OCI-M1 (cell line): ENCODE results near the gene RHOBTB1.
"Not testable (repeated sequence)": the region's sequence is repeated elsewhere in the genome, so short reads cannot be mapped to it uniquely, and the experiment has no call there.

ENCODE experiments used
- DNase-seq: peaks from one replicate; lab custom pipeline; 2025; lab: John Stamatoyannopoulos, UW

Gene RHOBTB1, protein sequence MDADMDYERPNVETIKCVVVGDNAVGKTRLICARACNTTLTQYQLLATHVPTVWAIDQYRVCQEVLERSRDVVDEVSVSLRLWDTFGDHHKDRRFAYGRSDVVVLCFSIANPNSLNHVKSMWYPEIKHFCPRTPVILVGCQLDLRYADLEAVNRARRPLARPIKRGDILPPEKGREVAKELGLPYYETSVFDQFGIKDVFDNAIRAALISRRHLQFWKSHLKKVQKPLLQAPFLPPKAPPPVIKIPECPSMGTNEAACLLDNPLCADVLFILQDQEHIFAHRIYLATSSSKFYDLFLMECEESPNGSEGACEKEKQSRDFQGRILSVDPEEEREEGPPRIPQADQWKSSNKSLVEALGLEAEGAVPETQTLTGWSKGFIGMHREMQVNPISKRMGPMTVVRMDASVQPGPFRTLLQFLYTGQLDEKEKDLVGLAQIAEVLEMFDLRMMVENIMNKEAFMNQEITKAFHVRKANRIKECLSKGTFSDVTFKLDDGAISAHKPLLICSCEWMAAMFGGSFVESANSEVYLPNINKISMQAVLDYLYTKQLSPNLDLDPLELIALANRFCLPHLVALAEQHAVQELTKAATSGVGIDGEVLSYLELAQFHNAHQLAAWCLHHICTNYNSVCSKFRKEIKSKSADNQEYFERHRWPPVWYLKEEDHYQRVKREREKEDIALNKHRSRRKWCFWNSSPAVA

DNA sequence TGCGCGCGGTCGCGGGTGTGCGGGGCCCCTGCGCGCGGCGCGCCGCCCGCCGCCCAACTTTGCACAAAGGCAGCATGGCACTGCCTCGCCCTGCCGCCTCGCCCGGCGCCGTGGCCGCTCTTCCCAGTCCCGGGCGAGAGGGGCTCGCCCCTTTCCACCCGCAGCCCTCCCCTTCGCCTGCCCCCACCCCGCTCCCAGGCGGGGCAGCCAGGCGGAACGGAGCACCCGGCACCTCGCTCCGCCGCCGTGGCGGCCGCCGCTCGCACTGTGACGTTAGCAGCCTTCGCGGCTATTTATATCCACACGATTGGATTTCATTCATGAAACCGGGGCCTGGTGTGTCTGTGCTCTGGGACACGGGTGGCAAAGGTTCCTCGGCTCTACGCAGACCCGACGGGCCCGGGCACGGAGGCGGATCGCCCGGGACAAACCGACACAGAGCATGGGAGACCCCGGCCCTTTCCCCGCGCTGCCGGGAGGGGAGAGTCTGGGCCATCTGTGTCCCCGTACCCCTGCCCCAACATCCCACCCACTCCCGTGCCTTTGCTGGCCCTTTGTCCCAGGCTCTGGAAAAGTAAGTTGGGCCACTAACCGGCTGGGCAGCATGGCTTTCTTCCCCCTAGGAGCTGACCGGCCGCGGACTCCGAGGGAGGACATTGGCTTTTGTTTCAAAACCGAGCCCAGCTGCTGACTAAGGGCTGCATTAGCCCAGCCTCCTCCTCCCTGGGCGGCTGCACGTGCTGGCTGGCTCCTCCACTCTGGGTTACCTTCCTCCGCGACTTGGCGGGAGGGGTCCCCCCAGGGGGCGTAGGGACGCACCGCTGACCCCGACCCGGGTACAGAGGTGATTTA lies at the start of gene RHOBTB1:
Gene RHOBTB1, minus strand, starts transcription at position 128 of the 852 bp plus-strand sequence. CDS start 32,643 bp downstream, outside the sequence.
- peak; percentile 66 for DNase-seq

DNA sequence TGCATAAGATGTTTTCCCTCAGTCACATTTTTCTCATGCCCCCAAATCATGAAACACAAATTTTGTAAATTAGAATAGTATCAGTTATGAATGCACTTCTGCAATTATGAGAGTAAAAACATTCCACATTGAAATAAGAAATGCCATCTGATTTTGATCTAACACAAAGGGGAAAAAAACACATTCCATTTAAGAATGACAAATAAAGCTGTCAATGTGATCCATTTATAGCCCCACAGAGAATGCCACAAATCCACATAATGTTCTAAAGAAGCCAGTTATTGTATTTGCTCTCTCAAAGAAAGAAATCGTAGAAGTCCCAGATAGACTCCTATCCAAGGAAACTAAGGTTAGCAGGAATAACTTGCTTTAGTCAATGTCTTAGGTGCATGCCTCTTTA lies 48.7 kb upstream of the RHOBTB1 start:
- DNase-seq, result no peak

DNA sequence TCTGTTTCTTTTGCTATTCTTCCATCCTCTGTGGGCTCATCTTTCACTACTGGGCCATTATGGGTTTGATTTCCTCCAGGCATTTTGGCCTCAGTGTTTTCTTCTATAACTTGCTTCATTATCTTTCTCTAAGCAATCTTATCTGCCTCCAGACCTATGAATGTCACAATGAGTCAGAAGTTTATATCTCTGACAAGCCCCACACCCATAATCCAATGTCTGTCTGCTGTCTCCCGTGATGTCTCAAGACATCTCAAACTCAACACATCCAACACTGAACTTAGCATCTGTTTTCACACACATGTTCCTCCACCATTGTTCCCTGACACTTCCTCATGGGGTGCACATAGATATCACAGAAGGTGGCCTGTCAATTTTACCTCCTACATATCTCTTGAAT lies 46.7 kb upstream of the RHOBTB1 start:
- DNase-seq, result no peak

DNA sequence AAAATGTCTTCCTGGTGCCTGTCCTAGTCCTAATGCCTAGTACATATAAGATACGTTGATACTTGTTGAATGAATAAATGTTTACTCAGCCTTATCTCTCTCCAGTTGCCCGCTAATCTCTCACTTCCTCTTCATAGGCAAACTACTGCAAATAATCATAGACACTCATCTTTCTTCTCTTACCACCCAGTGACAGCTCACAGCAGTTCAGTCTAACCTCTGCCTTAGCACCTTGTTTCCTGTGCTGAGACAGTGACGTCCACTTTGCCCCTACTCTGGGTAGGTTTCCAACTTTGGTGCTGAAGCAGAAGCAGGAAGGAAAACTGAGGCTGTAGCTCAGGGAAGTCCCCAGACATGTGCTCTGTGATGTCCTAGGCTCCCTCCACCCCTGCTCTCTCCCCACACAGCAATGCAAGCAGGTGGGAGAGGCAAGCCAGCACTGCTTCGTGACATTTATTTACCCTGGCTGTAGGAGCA lies 45.5 kb upstream of the RHOBTB1 start:
- peak; percentile 79 for DNase-seq

DNA sequence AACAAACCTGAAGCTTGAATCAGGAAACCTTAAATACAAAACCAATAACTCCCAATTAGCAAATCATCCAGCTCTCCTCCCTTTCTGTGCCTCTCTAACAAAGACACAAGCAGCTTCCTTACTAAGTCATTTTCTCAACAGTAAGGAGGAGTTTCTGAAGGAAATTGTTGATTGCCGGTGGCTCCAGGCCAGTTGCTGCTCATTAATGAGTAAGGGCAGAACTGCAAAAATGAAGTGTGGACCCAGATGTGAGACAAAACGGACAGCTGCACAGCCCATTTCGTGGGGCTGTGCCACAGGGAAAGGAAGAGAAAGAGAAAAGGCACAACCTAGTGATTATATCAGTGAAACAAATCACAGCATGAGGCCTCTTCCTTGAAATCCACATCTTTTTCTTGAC lies 42.8 kb upstream of the RHOBTB1 start:
- no peak for DNase-seq

DNA sequence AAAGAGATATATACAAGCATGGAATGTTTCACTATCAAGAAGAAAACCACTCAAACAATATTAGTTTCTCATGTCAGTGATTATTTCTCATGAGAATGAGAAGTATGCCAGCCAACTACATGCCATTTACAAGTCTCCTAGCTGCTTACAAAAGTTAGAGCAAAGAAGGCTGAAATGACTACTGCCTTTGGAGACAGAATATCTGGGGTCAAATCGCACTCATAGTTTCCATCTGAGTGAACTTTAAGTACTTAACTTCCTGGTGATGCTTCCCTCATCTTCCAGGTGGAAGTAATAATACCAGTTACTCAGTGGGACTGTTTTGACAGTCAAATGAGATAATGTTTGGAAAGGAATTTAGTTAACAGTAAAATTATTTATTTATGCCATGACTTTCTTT lies 42.0 kb upstream of the RHOBTB1 start:
- DNase-seq, result no peak

DNA sequence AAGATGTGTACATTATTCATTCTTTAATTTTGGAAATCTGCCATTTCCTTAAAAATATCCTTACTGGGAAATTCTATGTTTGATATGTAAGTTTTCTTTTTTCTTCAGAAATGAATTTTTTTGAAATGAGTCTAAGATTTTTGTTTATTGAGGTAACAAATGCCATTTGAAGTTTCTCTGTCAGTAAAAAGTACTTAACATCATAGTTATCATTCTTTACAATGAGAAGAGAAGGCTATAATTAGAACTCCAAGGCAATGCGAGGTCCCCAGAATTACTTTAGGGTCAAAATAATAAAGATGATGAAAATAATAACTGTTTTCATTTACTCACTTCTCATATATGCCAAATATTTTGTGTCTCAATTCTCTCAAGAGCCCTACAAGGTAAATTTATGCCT lies 37.0 kb upstream of the RHOBTB1 start:
- DNase-seq, result no peak

DNA sequence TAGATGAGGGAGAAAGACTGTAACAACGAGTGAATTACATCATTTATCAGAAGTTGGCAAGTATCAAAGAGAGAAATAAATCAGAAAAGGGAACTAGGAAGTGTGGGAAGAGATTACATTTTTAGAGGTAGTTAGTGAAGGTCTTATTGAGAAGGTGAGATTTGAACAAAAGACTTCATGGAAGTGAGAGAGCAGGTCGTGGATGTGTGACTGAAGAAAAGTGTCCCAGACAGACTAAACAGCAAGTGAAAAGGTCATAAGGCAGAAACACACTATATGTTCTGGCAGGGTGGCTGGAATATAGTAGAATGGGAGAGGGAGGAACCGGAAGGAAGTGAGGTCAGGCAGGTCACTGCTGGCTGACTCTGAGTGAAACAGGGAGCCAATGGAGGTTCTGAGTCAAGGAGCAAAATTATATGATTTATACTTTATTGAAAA lies 35.7 kb upstream of the RHOBTB1 start:
- peak; percentile 67 for DNase-seq

DNA sequence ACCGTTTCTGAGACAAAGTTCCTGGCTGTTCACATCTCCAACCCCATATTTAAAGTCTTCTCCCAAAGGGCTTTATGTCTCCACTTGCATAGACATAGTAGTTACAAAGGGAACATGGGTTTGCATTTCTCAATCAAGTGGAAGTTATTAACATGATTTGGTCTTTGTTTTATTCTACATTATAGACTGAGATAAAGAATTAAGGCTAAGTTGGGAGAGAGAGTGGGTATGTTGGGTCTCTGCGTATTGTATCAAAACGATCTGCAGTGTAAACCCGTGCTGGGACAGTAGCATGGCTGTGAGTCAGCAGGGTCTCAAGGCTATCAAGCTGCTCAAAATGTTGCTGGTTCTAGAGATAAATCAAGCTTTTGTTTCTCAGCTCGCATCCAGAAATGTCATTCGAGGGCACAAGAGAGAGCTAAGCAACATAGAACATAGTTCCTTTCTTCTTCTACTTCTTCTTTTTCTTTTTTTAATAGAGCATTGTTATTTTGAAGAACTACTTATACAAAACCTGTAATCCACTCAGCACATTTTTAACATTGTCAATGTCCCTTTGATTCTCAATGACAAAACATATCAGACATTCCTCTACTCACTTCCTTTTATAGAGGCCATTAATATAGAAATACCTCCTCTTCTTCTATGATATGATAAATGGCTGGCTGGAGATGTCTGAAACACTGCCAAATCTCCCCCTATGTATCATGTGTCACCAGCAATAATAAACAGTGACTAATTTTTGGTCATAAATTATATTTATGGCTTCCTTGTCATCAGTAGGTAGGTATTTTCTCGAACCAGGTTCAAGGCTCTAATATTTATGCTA lies 34.5 kb upstream of the RHOBTB1 start:
- DNase-seq, result peak; percentile 97

DNA sequence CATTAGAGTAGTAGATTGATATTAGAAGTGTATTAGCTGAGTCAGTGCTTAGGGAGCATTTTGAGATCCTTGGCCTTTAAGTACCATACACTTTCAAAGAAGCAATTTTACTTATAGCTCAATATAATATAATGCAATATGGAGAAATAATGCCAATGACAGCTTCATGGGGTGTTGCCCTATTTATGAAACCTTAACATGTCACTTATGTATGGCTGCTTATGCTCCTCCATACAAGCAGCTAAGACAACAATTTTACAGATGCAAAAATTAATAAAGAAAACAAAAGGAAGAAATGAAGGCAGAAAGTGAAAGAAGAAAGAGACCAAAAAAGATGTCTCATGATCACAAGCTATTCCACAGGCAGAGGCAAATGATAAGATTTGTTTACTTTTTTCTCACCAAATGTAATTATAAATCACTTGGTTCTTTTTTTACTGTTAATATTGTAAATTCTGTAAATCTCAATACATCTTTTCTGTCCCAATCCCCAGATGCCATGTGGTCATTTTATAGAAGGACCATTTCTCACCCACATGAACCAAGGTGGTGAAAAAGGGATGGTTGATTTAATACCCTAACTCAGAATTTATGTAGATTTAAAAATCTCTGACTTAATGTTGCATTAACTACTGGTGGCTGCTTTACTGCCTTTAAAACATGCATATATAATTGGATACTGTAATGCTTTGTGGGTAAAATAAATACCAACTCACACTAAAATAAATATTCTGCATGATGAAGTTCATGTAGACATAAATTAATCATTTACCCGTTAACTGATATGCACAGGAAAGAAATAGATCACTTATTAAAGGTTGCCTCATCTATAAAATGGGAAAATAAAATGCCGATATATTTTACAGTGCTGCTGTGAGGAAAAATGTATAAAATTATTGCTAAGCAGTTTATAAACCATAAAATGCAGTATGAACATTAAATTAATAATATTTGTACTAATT lies 33.5 kb upstream of the RHOBTB1 start:
- peak; percentile 72 for DNase-seq

DNA sequence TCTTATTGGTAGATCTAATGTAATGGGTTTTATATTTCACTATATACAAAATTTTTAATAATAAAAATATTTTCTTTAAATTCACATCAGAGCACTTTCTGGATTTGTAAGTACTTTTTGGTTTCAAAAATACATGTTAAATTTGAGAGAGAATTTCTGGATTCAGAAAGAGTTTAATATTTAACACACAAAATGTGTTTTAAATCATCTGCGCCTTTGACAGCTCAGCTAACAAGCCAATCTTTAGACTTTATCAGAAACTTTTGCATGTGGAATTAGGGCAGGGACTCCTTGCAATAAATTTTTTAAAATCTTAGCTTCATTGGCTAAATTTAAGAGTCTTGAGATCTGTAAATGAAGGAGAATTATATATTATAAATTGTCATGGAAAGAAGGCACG lies 32.7 kb upstream of the RHOBTB1 start:
- peak; percentile 54 for DNase-seq

DNA sequence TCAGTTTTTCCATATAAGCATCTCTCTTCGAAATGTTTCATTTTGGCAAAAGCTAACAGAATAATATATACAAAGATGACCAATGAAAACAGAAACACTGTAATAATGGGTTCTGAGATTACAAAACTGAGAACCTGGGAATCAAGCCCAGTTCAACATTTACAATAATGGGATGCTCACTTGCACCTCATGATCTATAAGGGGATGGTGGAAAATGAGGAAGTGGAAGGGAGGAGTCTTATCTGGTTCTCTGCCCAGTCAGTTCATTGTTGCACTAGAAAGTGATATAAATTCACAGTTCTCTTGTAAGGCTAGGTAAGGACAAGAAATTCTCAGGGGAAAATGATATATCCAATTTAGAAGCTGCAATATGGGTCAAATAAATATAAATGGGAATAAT lies 31.7 kb upstream of the RHOBTB1 start:
- peak; percentile 86 for DNase-seq

DNA sequence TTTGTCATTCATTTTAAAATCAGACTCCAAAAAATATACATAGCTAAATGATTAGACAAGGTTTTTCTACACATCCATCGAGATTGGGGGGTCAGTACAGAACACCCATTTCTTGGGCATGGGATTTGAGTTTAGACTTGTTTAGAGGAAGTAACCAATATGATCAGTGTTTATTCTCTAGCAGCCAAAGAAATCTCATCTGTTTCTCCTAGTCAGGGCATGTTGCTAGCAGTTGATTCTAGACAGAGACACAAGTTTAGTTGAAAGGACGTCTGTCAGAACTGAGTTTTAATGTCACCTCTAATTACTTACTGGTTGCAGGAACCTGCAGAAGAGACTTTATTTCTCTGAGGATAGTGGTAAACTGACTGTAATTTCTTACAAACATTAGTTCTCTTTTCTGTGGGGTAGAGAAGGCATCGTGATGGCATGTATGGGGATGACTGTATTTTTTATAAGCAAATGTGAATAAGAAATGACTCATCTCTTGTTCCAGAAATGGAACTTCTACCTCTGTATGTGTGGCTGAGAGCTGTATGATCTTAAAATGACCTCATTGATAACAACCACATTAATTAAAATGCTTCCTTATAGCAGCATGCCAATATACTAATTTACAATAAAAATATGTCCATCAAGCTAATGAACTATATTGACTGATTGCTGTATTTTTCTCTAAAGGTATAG lies 30.6 kb upstream of the RHOBTB1 start:
- peak; percentile 67 for DNase-seq

DNA sequence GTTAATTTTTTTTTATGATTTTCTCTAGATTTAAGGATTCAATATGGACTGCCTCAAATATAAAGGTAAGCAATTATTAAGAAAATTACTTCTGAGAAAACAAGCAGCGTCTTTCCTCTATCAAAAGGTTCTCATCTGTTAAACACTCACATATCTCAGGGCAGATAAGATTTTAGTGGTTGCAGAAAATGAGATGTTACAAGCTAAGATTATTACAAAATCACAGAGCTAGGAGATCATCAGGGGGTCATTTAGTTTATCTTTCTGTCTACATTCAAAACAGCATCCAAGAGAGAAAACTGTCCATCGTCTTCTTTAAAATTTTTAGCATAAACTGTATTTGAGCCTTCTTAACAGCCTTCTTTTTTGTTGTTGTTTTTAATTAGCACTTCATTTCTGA lies 29.1 kb upstream of the RHOBTB1 start:
- DNase-seq, result no peak

DNA sequence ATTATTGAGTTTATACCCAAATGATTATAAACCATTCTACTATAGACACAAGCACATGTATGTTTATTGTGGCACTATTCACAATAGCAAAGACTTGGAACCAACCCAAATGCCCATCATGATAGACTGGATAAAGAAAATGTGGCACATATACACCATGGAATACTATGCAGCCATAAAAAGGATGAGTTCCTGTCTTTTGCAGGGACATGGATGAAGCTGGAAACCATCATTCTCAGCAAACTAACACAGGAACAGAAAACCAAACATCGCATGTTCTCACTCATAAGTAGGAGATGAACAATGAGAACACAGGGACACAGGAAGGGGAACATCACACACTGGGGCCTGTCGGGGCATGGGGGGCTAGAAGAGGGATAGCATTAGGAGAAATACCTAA lies 28.2 kb upstream of the RHOBTB1 start:
- DNase-seq, result not testable (repeated sequence)

DNA sequence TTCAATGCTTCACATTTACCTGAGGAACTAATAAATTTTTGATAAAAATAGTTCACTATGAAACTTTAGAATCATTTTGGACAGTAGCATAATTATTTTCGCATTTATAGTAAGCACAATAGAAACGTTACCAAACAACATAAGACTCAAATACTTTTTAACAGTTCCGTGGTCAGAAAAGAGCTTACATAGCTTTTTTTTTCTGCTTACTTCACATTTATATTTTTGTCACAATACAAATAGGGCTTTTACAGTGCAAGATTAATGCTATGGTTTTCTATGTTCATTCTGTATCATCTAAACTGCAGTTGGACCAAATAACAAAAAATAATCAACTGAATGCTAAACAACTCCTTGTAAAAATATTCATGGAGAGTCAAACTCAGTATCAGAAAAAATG lies 26.5 kb upstream of the RHOBTB1 start:
- DNase-seq, result no peak

DNA sequence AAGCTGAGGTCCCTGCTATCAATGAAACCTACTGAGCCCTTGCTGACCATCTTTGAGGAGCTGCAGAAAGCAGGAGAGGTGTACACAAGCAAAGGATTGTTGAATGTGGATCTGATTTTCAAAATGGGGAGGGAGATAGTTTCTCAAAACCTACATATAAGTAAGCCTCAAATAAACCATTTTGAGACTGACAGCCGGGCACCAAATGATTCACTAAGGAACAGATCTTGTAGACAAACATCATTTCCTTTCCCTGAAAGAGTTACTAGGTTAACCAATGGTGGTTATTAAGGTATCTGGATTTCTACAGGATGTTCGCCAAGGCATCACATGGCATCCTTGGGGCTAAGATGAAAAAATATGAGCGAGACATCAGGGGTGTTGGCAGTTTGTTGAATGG lies 24.5 kb upstream of the RHOBTB1 start:
- no peak for DNase-seq

DNA sequence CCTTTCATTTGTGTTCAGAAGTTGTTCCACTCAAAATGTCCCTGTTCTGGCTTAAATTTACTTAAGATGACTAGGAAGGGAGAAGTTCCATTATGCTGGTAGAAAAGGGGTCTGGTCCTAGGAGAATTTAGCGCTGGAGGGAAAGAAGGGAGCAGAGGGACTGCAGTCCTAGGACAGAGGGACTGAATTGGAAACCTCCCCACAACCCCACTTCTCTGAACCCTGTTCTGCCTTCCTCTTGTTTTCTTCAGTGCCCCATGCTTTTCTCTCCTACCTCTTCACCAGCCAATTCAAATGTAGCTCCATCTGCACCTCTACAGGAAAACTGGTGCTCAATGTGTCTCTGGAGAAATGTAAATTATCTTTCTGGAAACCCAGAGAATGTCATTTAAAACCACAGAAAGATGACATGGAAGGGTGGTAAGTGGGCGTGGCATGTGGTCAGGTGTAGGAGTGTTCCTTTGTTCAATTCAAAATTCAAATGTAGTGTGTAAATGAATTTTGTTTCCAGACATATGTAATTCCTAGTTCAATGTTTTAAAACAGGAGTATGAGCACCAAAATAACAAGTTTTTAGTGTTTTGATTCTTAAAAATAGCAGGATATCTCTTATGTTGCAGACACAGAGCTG lies 24.0 kb upstream of the RHOBTB1 start:
- peak; percentile 81 for DNase-seq

DNA sequence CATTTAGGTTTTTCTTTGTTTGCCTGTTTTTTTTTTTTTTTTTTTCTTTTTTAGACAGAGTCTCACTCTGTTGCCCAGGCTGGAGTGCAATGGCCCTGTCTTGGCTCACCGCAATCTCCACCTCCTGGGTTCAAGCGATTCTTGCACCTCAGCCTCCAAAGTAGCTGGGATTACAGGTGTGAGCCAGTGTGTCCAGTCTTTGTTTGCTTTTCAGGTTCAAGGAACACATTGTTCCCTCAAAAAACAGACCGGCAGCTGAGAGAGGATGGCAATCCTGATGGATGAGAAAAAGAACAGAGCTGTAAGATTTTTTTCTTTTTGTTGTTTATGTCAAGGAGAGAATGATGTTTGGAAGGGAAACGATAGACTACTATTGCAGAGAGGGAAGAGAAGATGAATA lies 23.3 kb upstream of the RHOBTB1 start:
- DNase-seq, result no peak
